Hippocampal formation (tissue), 2 donors: Measurements from ENCODE around the gene MEGF8.
A peak's percentile ranks its signal among the peaks of the same experiment; 100 is the strongest.

Source experiments
- DNase-seq, 2 donors: peaks; one replicate each; lab custom pipeline; 2025; lab: John Stamatoyannopoulos, UW

MEGF8 gene

GRCh38 chr19:42356686-42357085, 31.3 kb downstream of the MEGF8 start:
- no peak for DNase-seq

- no peak for DNase-seq
Observed at GRCh38 chr19:42357290-42357689, 31.9 kb downstream of the MEGF8 start.

GRCh38 chr19:42360787-42361544, 35.5 kb downstream of the MEGF8 start:
- no peak for DNase-seq

GRCh38 chr19:42361545-42361910, 36.1 kb downstream of the MEGF8 start:
- DNase-seq, result no peak

- DNase-seq, result no peak
Observed at GRCh38 chr19:42362342-42362741, 36.9 kb downstream of the MEGF8 start.

GRCh38 chr19:42362891-42363440, 37.5 kb downstream of the MEGF8 start:
- no peak for DNase-seq

- peak in 1 of 2 donors; percentile 14 for DNase-seq
Observed at GRCh38 chr19:42363614-42364346, 38.3 kb downstream of the MEGF8 start.

- DNase-seq, result no peak
Observed at GRCh38 chr19:42366673-42367072, 41.2 kb downstream of the MEGF8 start.

GRCh38 chr19:42367929-42368328, 42.5 kb downstream of the MEGF8 start:
- DNase-seq, result no peak

GRCh38 chr19:42368360-42368759, 42.9 kb downstream of the MEGF8 start:
- no peak for DNase-seq

- no peak for DNase-seq
Observed at GRCh38 chr19:42368765-42369164, 43.3 kb downstream of the MEGF8 start.

GRCh38 chr19:42369433-42370067, 44.1 kb downstream of the MEGF8 start:
- no peak for DNase-seq

GRCh38 chr19:42370068-42370520, 44.7 kb downstream of the MEGF8 start:
- no peak for DNase-seq

- DNase-seq, result no peak
Observed at GRCh38 chr19:42370626-42371175, 45.3 kb downstream of the MEGF8 start.

- DNase-seq, result no peak
Observed at GRCh38 chr19:42374826-42375376, 49.5 kb downstream of the MEGF8 start.

GRCh38 chr19:42375415-42376176, 50.2 kb downstream of the MEGF8 start:
- no peak for DNase-seq

- DNase-seq, result no peak
Observed at GRCh38 chr19:42376177-42376555, 50.7 kb downstream of the MEGF8 start.

- DNase-seq, result no peak
Observed at GRCh38 chr19:42378225-42379215, 53.1 kb downstream of the MEGF8 start.

- no peak for DNase-seq
Observed at GRCh38 chr19:42380155-42380554, 54.7 kb downstream of the MEGF8 start.
